Activated CD8-positive, alpha-beta memory T cell treated with anti-CD3 and anti-CD28 coated beads for 36 hours (primary cell): ENCODE results near the gene NPY2R. TPM values are rescaled to one million over a fixed set of nuclear protein-coding genes. Genes with fewer than 3 reads are reported as not detected.

Experiments used
- CTCF ChIA-PET: fragments of 350-600 bp; sonication (Branson Sonifier 250); formaldehyde crosslinking; loops from one replicate; lab custom pipeline; 2021; ENCODE audit warnings: antibody characterized with exemption; lab: Charles Lee
- POLR2A ChIA-PET: fragments of 350-600 bp; sonication (Branson Sonifier 250); formaldehyde crosslinking; loops from one replicate; lab custom pipeline; 2021; ENCODE audit warnings: antibody characterized with exemption; lab: Charles Lee
- total RNA-seq, 2 experiments: library from RNA; stranded (reverse); gene quantifications; one replicate each; pipeline ENCODE4 v1.2.3, GENCODE V29; 2021

NPY2R gene
- total RNA-seq, 2 experiments from 2014 or later, result not detected

DNA sequence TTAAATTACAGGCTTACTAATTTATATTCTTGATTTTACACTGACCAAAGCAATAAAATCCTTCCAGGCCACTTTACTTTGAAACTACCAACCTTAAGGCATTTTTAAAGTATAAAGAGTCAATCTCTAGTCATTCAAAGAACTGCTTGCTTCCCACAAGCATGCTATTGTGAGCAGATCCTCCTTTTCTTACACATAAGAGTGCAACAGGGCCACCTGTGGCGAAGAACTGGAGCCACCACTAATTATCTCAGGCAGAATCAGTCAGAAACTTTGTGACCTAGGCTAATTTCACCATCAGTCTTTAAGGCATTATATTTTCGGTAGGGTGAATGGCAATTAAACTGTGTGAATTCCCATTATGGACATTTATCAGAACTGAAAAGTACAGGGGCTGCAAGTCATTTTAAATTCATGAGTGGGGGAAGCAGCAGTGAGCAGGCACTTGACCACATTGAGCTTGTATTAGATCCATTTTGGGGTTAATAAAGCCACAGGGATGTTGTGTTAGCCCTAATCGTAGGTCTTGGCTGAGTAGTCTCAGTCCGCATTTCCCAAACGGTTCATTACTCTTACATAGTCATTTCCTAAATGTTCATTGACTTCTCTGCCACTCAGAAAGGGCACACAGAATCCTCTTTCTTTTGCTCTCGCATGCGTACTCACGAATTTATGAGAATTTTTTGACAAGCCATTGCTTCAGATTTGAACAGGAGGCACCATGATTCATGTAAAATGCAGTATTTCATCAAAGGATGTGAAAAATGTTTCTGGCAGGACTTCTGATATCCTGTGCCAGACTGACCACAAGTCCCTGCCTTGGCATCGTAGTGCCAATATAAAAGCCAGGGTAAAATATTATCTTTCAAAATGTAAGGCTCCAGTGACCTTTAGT lies 39.8 kb downstream of the NPY2R start:
- ChIA-PET POLR2A (no interaction called here), CTCF (no interaction called here)

DNA sequence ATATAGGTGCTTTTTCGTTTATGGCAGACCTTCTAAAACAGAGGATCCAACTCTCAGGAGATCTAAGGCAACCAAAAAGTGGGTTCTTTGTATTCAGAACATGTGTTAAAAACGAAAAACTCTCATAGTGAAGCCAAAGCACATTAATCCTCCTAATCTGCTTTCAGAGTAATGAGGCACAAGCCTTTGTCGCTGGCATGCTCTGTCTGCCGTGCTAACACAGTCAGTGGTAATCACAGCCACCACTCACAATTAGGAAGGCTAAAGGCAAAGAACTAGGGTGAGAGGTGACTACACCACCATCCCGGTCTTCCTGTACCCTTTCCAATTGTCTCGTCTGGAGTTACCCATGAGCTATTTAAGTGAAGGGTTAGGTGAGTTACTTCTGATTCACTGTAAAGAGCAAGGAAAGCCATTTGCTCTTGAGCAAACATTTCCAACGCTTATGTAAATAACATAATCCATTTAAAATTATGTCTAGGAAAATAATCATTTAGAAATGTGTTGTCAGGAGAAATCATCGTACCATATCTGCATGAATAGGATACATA lies 40.7 kb downstream of the NPY2R start:
- POLR2A ChIA-PET, result no interaction called here
- CTCF ChIA-PET, result no interaction called here

GRCh38 chr4:155252327-155252726 lies 43.9 kb downstream of the NPY2R start:
- ChIA-PET POLR2A (no interaction called here), CTCF (no interaction called here)

- CTCF ChIA-PET, result no interaction called here
- POLR2A ChIA-PET, result no interaction called here
Measured at GRCh38 chr4:155263480-155263879, 55.0 kb downstream of the NPY2R start.

DNA sequence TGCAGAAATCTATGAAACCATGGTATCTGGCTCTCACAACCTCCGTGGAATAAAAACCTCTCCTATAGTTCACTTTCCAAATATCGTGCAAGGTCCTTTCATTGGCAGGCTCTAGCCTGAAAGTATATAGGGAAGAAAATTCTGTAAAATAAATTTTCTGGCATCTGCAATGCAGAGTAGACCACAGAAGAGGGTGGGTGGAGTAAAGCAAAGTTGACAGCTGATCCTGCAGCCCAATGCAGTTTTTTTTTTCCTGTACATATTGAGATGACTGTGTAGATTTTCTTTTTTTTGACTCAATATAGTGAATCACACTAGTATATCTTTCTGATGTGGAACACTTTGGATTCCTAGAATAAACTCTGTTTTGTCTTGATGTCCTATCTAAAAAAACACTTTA lies 56.7 kb downstream of the NPY2R start:
- POLR2A ChIA-PET, result no interaction called here
- CTCF ChIA-PET, result no interaction called here

Other genes with a start within 250 kb of the NPY2R start
- 10 to 100 TPM; 10.6 to 11.4 TPM for gene MAP9, start 168.3 kb downstream of the NPY2R start, total RNA-seq